Mesenchymal stem cell (in vitro differentiated cells and primary cell): ENCODE measurements around the gene TMSB4X.

Source experiments
- DNase-seq: peaks from one replicate; pipeline ENCODE4 v3.0.0-alpha.2; 2013
- H2AFZ ChIP-seq: one replicate; pipeline ENCODE4 v1.6.1; 2013; ENCODE audit warnings: low read depth, mild to moderate bottlenecking, control low read depth, inconsistent platforms, low read length, moderate library complexity
- H2AK5ac ChIP-seq: 2 replicates; pipeline ENCODE4 v1.6.1; 2013; ENCODE audit warnings: low read length, moderate library complexity, mild to moderate bottlenecking, inconsistent platforms; ENCODE audit not compliant: severe bottlenecking
- H2BK120ac ChIP-seq: one replicate; pipeline ENCODE4 v1.6.1; 2013; ENCODE audit warnings: low read depth, mild to moderate bottlenecking, inconsistent platforms, low read length, moderate library complexity
- H2BK12ac ChIP-seq, 2 experiments: one replicate each; pipeline ENCODE4 v1.6.1; 2013; ENCODE audit warnings: inconsistent platforms in 2 of 2, low read length in 2 of 2, mild to moderate bottlenecking in 2 of 2, moderate library complexity in 2 of 2, control low read depth in 1 of 2
- H2BK15ac ChIP-seq: one replicate; pipeline ENCODE4 v1.6.1; 2013; ENCODE audit warnings: mild to moderate bottlenecking, low read depth, inconsistent platforms; ENCODE audit not compliant: poor library complexity, severe bottlenecking
- H2BK5ac ChIP-seq: 2 replicates; pipeline ENCODE4 v1.6.1; 2013; ENCODE audit warnings: low read depth, mild to moderate bottlenecking, low read length, control low read depth, inconsistent platforms; ENCODE audit not compliant: poor library complexity, severe bottlenecking
- H3K14ac ChIP-seq, 2 experiments: one replicate each; pipeline ENCODE4 v1.6.1; 2013; ENCODE audit warnings: inconsistent platforms in 2 of 2, low read length in 2 of 2, control low read depth in 1 of 2, mild to moderate bottlenecking in 1 of 2, moderate library complexity in 1 of 2
- H3K18ac ChIP-seq, 2 experiments: one replicate each; pipeline ENCODE4 v1.6.1; 2013; ENCODE audit warnings: inconsistent platforms in 2 of 2, low read length in 2 of 2, control low read depth in 1 of 2, low read depth in 1 of 2, mild to moderate bottlenecking in 1 of 2
- H3K23ac ChIP-seq, 2 experiments: one replicate each; pipeline ENCODE4 v1.6.1; 2013; ENCODE audit warnings: inconsistent platforms in 2 of 2, low read length in 2 of 2, mild to moderate bottlenecking in 2 of 2, moderate library complexity in 2 of 2, control low read depth in 1 of 2
- H3K27ac ChIP-seq: 2 replicates; pipeline ENCODE4 v1.5.1; 2013; ENCODE audit warnings: mild to moderate bottlenecking, moderate library complexity, low read length, control low read depth, inconsistent platforms; ENCODE audit not compliant: poor library complexity, severe bottlenecking
- H3K27me3 ChIP-seq, 2 experiments: 2 replicates each; pipeline versions ENCODE4 v1.6.1 to v1.7.0; 2013; ENCODE audit warnings: low read length in 2 of 2, mild to moderate bottlenecking in 2 of 2, moderate library complexity in 2 of 2, control low read depth in 1 of 2, inconsistent platforms in 1 of 2; ENCODE audit not compliant: control insufficient read depth in 1 of 2, insufficient read depth in 1 of 2
- H3K36me3 ChIP-seq, 2 experiments: 2 replicates each; pipeline versions ENCODE4 v1.6.1 to v1.7.0; 2013; ENCODE audit warnings: low read length in 2 of 2, control low read depth in 1 of 2, inconsistent platforms in 1 of 2, low read depth in 1 of 2, mild to moderate bottlenecking in 1 of 2; ENCODE audit not compliant: insufficient read depth in 2 of 2, control insufficient read depth in 1 of 2
- H3K4ac ChIP-seq, 2 experiments: one replicate each; pipeline ENCODE4 v1.6.1; 2013; ENCODE audit warnings: inconsistent platforms in 2 of 2, low read length in 2 of 2, mild to moderate bottlenecking in 2 of 2, moderate library complexity in 2 of 2, control low read depth in 1 of 2, low read depth in 1 of 2
- H3K4me1 ChIP-seq: 2 replicates; pipeline ENCODE4 v1.6.1; 2013; ENCODE audit warnings: low read depth, low read length, control low read depth; ENCODE audit not compliant: control insufficient read depth, insufficient read depth
- H3K4me2 ChIP-seq: 2 replicates; pipeline ENCODE4 v1.6.1; 2013; ENCODE audit warnings: low read length, mild to moderate bottlenecking, inconsistent platforms; ENCODE audit not compliant: poor library complexity, severe bottlenecking
- H3K4me3 ChIP-seq, 2 experiments: 2 replicates each; pipeline versions ENCODE4 v1.5.1 to v1.7.0; 2013; ENCODE audit warnings: low read length in 2 of 2, mild to moderate bottlenecking in 2 of 2, control low read depth in 1 of 2, low read depth in 1 of 2; ENCODE audit not compliant: insufficient read depth in 1 of 2
- H3K79me1 ChIP-seq: replicated peaks from 2 replicates; pipeline ENCODE4 v1.6.1; 2013; ENCODE audit warnings: mild to moderate bottlenecking, control low read depth, low read length, inconsistent platforms; ENCODE audit not compliant: poor library complexity, severe bottlenecking
- H3K9ac ChIP-seq: 2 replicates; pipeline ENCODE4 v1.7.0; 2013; ENCODE audit warnings: mild to moderate bottlenecking, low read length, moderate library complexity
- H3K9me3 ChIP-seq: 2 replicates; pipeline ENCODE4 v1.7.0; 2013; ENCODE audit warnings: mild to moderate bottlenecking, low read length; ENCODE audit not compliant: control insufficient read depth
- H4K8ac ChIP-seq: one replicate; pipeline ENCODE4 v1.6.1; 2013; ENCODE audit warnings: inconsistent platforms, mild to moderate bottlenecking, low read length, moderate library complexity
- H4K91ac ChIP-seq: one replicate; pipeline ENCODE4 v1.6.1; 2013; ENCODE audit warnings: mild to moderate bottlenecking, low read length, inconsistent platforms
- WGBS: methylation state at CpG from one replicate; pipeline ENCODE4 v1.1.7; 2013; ENCODE audit warnings: mixed read lengths; 5-methylcytosine and 5-hydroxymethylcytosine counted together

TMSB4X gene

DNA sequence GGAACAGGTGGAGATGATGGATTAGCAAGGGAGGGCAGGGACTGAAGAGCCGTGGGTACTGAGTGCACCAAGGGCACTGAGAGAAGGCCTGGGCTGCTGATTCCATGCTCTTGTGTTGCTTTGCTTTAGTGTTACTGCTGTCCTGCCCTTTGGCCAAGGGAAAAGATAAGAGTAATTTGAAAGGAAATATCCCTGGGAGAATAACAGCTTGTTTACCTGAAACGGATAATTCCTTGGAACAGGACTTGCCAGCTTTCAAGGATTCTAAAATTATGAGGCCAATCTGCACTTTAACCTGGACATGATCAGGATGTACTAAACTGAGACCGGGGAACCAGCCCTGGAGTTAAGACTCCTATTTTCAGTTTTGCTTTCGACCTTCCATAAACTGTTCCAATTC is 49.1 kb downstream of the TMSB4X start:
- Histone ChIP-seq H3K4me3 (no peak overlapping the region), H3K4me2 (no peak overlapping the region), H3K36me3 (no peaks in the 10 kb centered on the region), H4K91ac (no peak overlapping the region), H4K8ac (no peak overlapping the region), H3K23ac (no peak overlapping the region), H2AFZ (no peak overlapping the region), H3K14ac (no peak overlapping the region), H2BK120ac (no peak overlapping the region), H2BK15ac (no peak overlapping the region), H3K9ac (no peak overlapping the region), H3K27ac (no peak overlapping the region), H3K9me3 (no peaks in the 10 kb centered on the region), H3K4me1 (peaks cover 6% of the 10 kb centered on the region), H3K27me3 (peaks cover 0 to 11% of the 10 kb centered on the region in 2 experiments), H2BK5ac (no peak overlapping the region), H3K4ac (no peak overlapping the region), H2AK5ac (peak overlapping the region; percentile 63), H3K18ac (peak overlapping the region in 1 of 2 experiments; percentile 24), H3K79me1 (no peaks in the 10 kb centered on the region), H2BK12ac (peak overlapping the region in 1 of 2 experiments; percentile 52)
- no peak for DNase-seq
- WGBS: 90% methylated on average over 4 of the region's 4 CpGs

- DNase-seq: no peak
- 27% methylated on average over 2 of the region's 3 CpGs for whole genome bisulfite sequencing
- Histone ChIP-seq H4K91ac (no peak overlapping the region), H3K36me3 (no peaks in the 10 kb centered on the region), H2BK5ac (no peak overlapping the region), H3K9me3 (no peaks in the 10 kb centered on the region), H4K8ac (no peak overlapping the region), H2AFZ (no peak overlapping the region), H2BK120ac (no peak overlapping the region), H3K79me1 (no peaks in the 10 kb centered on the region), H2BK12ac (no peak overlapping the region), H3K4ac (no peak overlapping the region), H3K4me1 (peaks cover 8% of the 10 kb centered on the region), H3K9ac (no peak overlapping the region), H3K27me3 (peaks cover 0 to 11% of the 10 kb centered on the region in 2 experiments), H3K14ac (no peak overlapping the region), H3K27ac (no peak overlapping the region), H3K4me2 (no peak overlapping the region), H3K18ac (no peak overlapping the region), H2AK5ac (no peak overlapping the region), H3K4me3 (no peak overlapping the region), H2BK15ac (no peak overlapping the region), H3K23ac (no peak overlapping the region)
Observed at GRCh38 chrX:13024986-13025385, 50.1 kb downstream of the TMSB4X start.
